Measurements from ENCODE around the gene ULBP1.
A peak's percentile ranks its signal among the peaks of the same experiment; 100 is the strongest.
"Not testable (repeated sequence)": the region's sequence is repeated elsewhere in the genome, so short reads cannot be mapped to it uniquely, and the experiment has no call there.

The ULBP1 gene

DNA sequence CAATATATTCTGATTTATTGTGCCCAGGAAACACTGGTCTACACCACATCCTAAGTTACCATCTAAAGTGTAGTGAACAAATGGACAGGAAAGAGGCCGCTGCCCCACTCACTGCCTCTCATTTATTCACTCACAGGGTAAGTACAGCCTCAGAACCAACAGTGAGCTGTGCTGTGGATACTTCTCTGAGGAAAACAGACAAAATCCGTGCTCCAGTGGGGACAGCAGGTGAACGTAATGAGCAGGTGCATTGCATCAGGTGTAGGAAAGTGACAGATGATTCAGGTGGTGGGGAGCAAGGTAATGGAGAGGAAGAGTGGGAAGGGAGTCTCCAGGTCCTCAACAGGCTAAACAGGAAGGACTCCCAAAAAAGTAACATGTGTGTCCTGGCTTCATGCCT, 30.3 kb upstream of the ULBP1 start:
- no peak for DNase-seq

DNA sequence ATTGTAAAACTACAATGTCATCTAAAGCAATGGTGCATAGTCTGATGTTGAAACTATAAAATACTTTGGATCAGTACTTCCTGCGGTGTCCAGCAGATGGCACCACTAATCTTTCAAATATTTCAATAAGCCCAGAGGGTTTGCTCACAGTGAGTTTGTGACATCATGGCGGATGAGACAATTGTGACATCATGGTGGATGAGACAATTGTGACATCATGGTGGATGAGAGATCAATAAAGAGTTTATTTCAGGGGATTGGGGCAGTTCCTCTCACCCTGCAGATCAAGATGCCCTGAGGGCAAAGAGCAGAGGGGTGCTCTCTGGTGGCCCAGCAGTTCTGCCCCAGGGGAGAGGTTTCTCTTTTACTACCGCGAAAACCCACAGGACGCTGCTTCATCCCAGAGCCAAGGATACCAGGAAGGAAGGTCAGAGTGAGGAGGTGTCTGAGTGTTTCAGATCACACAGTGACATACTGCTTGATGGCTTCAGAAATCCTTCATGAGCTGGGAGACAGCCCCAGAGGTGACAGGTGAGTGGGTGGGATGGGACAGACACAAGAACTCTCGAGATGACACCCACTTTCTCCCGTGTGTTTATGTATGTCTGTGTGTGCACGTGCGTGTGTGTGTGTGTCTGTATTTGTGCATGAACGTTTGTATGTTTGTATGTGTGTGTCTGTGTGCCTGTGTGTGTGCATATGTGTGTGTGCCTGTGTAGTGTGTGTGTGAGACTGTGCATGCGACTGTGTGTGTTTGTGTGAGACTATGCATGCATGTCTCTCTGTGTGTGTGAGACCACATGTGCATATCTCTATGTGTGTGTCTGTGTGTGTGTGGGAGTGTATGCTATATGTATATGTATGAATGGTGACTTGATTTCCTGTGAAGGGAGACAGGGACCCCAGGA, 29.2 kb upstream of the ULBP1 start:
- peak; percentile 94 for DNase-seq

DNA sequence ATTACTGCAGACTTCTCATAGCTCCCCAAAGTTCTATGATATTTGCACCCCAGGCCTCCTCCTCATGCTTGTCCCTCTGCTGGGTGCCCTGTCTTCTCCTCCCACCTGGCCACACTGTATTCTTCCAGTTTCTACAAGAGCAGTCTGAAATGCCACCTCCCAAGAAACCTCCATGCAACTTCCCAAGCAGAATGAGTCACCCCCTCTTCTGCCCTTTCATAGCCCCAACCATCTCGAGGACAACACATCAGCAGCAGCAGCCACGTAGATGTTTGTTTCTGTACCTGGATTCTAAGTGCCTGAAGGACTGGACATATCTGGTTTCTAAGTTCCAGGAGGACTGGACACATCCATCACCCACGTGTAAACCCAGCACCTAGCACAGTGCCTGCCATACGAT, 28.5 kb upstream of the ULBP1 start:
- no peak for DNase-seq

DNA sequence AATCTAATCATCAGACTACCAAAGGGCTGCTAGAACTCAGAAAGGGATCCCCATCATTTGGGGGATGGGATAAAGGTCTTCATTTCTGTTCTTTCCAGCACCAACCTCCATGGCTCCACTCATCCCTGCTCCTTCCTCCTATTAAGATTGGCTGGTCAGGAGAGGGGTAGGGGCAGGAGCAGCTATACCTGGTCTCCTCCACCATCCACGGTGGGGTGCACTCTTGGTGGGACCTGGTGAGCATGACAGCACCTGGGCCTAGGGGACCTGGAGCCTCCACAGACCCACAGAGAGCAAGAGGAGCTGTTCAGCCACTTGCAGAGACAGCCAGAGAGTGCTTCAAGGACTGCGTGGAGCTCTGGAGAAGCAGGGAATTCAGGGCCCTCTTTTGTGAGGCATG, 28.1 kb upstream of the ULBP1 start:
- no peak for DNase-seq

DNA sequence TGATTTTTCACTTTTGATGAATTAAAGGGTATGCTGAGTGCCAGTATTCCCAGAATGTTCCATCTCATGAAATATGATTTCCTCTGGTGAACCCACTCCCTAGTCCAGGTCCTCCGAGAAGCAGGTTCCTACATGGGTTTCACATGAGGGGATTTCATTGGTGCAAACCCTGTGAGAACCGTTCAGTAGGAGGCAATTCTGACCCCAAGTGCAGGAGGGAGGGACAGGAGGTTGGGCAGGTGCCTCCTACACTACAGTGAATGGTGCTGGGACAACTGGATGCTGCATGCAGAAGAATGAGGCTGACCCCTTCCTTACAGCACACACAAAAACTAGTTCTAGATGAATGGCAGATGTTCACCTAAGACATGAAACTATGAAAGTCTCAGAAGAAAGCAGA, 27.0 kb upstream of the ULBP1 start:
- DNase-seq, result no peak

DNA sequence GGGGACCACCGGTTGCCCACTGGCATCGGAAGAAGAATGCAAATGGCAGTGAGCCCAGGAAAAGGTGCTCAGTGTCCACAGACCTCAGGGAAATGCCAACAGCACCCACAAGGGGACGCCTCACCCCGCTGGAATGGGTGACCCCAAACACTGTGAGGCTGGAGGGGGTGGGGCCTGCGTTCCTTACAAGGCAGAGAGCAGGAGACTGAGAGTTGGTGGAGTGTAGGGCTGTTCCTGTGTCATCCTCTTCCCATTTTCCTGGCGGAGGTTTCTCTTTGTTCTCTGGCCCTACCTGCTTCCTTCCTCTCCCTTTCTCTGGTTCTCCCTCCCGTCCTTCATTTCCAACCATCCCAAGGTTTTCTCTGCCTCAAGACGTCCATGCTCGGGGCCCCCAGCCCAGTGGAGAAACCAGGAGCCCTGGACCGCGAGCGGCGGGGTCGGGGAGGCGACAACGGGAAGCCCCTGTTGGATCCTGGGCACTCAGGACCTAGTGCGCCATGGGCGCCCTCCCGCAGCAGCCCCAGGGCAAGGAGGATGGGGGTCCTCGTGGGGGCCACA, 25.7 kb upstream of the ULBP1 start:
- DNase-seq, result not testable (repeated sequence)

DNA sequence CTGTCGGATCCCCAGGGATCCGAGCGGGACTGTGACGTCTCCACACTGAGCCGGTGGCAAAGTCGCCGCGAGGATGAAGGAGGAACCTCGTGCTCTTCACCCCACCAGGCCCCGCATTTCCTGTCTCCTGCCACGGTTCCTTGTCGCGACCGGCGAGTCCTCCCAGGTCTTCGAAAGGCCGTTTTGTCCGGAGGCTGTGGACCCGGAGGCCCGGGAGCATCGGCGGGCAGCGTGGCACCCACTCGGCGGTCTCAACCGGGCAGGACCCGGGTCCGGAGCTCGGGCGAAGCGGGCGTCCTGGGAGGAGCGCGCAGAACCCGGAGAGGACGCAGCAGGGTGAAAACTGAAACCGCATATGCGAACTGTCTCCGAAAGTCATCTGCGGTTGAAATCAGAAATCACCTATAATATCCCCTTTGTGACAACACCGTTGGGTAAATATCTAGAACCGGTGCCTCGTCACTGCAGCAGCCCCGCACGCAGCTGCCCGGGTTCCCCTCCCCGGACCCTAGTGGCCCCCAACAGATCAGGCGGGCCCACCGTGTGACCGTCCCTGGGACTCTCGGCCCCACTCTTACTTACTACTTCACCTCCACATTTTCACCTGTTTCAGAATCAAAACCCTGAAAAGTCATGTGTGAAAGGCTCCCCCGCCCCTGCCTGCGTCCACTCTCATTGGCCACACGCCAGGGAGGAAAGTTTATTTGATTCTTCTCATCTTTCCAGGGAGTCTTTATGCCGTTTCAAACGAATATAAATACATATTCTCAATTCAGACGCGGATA, 25.0 kb upstream of the ULBP1 start:
- peak; percentile 57 for DNase-seq

DNA sequence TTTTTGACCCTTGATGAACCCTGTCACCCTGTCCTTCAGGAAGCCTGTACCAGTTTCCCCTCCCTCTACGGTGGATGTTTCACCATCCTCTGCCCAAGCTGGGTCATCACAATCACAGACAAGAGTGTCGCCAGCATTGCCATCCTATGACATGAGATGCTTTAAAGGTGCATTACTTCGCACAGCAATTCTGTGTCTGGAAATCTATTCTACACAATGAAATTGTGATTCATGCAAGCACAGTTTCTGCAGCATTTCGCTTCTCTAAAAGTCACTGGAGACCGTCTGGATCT, 24.4 kb upstream of the ULBP1 start:
- DNase-seq, result peak; percentile 54

DNA sequence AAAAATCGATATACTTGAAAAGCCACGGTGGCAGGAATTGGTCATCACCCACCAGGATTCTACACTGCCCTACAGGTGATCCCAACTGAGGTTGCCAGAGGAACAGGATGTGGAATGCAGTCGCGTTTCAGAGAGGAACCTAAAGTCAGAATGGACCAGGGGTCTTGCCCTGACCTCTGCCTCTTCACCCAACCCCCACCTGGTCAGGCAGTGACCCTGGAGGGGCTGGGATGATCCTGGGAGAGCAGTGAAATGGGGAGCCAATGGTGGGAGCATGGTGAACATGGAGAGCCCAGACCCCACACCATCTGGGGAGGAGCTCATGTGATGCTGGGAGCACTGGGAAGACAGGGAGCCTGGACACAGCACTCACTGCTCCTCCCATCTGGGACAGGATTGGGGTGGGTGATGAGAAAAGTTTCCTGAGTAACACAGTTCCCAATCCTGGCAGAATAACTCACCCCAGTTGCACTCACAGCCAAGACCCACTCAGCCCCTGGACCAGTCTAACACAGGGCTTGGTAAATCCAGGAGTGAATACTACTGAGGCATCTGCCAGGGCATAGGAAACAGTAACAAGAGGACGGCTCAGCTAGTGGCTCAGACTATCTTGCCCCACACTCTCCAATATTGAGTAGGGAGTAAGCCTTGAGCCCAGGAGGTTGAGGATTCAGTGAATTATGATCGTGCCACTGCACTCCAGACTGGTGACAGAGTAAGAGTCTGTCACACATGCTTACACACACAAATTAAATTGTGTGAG, 23.7 kb upstream of the ULBP1 start:
- DNase-seq, result no peak

DNA sequence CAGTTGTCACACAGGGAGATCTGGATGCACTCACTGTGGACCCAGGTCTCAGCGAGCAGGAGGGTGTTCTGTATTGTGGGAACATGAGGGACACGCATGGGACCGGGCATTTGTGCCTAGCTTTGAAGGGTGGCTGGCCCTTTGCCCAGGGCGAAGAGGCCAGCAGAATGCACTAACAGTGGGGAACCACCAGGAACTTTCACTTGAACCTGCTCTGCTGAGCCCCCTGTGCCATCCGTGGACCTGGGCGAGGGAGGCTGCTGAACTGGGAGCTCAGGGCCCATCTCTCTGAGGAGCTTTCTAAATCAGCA, 23.1 kb upstream of the ULBP1 start:
- peak; percentile 59 for DNase-seq

DNA sequence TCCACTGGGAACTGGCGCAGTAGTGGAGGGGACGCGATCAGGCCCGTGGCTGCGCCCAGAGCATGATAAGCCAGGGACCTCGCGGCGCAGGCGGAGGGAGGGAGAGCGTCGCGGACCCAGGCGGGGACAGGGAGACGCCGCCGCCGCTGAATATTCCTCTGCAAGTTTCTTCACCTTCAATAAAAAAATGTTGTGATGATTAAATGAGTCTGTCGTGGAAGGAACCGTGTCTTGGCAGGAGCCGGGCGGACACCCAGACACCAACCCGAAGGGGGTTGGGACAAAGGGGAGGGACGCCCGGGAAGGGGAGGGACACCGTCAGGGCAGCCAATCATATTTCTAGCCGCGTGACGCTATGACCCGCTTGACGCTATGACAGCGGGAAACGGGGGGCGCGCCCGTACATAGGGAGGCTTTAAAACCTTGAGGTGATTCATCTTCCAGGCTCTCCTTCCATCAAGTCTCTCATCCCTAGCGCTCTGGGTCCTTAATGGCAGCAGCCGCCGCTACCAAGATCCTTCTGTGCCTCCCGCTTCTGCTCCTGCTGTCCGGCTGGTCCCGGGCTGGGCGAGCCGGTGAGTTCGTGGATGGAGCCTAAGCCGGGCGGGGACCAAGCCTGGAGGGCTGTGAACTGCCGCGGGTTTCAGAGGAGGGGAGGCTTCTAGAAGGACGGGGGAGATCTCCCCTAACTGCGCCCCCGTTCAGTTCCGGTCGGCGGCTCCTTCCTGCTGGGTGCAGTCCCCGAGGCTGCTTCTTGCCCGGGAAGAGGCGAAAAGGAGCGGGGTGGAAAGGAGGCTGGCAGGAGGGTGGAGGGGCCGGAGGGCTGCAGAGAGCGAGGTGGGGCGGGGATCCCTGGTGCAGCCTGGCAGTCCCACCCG, 21.9 kb upstream of the ULBP1 start, which contains the start of gene ULBP2:
Gene ULBP2, plus strand, starts transcription at position 432 of the 878 bp plus-strand sequence. Its CDS starts 59 bp downstream, at position 491.
- DNase-seq, result peak; percentile 95

DNA sequence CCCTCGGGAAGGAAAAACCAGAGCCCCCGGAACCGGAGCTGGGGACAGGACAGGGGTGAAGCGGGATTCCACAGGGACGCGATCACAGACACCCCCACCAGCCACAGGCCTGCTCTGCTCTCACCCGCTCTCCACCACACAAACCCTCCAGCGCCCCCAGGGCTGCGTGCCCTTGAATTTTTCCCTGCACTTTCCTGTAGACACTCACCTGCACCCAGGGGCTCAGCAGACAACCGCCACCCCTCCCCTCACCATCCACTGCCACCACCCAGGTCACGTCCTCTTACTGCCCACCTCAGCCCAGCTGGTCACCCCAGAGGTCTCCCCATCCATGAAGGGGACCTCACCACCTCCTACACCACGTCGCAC, 21.3 kb upstream of the ULBP1 start:
- no peak for DNase-seq

DNA sequence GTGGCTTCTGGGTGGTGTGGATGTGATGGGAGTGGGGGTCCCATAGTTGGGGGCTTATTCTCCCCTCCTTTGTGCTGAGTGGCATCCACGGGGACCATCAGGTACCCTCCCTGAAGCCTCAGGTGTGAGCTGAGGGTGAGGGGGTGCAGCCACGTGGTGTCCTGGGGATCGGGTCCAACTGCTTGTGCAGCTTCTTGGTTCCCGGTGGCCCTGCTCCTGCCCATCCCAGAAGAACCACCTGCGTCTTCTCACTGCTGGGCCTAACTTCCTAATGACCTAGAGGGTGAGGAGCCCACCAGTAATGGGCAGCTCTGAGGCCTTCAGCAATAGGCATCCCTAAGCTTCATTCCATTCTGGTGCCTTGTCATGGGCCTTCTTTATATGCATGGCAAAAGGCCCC, 20.4 kb upstream of the ULBP1 start:
- not testable (repeated sequence) for DNase-seq

DNA sequence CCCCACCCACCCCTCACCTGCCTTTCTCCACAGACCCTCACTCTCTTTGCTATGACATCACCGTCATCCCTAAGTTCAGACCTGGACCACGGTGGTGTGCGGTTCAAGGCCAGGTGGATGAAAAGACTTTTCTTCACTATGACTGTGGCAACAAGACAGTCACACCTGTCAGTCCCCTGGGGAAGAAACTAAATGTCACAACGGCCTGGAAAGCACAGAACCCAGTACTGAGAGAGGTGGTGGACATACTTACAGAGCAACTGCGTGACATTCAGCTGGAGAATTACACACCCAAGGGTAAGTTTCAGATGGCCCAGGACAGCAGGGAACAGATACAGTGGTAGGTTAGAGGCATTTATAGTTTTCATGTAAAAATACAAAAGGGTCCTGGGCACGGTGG, 18.5 kb upstream of the ULBP1 start:
- DNase-seq, result not testable (repeated sequence)

DNA sequence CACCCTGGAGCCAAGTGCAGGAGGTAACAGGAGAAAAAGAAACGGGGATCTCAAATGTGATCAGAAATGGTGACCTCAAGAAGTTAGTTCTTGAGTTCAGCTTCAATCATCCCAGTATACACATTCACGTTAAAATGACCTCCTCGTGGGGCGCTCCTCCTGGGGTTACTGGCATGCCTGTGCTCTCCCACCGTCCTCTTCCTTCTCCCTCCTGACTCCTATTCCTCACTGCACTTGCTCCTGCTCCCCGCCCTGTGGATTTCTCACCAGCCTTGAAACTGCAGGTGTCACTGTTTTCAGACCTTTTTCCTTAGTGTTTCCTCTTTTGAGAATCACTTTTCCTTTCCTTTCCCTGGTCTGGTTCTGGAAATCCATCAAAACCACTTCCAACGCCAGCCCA, 17.1 kb upstream of the ULBP1 start:
- DNase-seq, result not testable (repeated sequence)

DNA sequence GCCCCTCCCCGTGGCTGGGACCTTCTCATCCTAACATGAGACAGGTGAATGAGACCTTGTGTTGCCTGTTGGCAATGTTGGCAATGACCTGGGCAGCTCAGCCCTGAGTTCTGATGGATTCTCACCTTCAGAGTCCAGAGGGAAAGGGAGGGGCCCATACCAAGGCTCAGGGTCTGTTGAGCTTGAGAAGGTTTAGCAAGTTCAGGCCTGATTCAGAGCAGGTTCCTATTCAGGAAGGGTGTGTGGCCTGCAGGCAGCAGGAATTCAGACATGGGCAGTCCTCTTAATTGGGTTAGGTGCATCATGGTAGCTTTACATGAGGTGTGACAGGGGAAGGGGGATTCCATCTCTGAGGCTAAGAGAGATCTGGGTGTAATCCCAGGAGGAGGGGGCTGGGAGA, 16.2 kb upstream of the ULBP1 start:
- DNase-seq, result not testable (repeated sequence)

DNA sequence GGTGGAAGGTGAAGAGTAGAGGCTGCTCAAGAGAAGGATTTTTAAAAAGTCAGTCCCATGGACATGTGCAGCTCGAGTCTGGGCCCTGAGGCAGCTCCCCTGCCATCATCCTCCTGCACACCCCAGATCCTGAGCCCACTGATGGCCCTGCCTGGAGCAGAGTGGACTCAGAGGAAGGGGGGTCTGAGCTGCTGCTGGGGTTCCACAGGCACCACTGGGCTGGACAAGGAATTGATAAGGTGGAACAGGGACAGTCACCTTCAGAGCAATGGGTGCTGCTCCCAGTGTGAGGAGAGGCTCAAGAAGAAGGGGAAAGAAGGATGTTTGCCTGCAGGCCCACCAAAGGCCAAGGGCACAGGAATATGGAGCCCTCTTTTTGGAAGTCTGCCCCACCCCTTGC, 15.7 kb upstream of the ULBP1 start:
- DNase-seq, result no peak

DNA sequence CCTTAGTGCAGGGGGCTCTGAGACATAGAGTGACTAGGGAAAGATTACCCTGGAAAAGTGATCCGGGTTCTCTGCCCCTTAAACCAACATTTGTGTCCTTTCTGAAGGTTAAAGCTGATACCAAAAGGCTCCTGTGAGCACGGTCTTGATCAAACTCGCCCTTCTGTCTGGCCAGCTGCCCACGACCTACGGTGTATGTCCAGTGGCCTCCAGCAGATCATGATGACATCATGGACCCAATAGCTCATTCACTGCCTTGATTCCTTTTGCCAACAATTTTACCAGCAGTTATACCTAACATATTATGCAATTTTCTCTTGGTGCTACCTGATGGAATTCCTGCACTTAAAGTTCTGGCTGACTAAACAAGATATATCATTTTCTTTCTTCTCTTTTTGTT, 15.1 kb upstream of the ULBP1 start:
- DNase-seq, result no peak

DNA sequence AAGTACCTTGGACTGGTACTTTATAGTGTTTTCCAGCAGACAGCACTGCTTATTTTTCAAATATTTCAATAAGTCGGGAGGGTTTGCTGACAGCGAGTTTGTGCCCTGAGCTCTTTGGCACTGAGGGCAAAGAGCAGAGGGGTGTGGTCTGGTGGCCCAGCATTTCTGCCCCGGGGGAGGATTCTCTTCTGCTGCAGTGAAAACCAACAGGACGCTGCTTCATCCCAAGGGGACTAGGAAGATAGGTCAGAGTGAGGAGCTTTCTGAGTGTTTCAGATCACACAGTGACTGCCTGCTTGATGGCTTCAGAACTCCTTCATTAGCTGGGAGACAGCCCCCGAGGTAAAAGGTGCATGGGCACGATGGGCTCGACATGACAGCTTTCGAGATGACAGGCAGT, 13.3 kb upstream of the ULBP1 start:
- DNase-seq, result peak; percentile 44

DNA sequence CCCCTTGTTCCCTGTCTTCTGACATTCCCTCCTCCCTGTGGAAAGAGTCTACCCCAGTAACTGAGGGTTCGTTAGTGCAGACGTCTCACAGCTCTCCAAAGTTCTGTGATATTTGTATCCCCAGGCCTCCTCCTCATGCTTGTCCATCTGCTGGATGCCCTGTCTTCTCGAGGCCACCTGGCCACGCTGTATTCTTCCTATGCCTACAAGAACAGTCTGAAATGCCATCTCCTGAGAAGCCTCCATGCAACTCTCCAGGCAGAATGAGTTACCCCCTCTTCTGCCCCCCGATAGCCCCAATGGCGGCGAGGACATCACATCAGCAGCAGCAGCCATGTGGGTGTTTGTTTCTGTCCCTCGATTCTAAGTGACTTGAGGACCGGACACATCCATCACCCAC, 12.6 kb upstream of the ULBP1 start:
- DNase-seq, result peak; percentile 4

DNA sequence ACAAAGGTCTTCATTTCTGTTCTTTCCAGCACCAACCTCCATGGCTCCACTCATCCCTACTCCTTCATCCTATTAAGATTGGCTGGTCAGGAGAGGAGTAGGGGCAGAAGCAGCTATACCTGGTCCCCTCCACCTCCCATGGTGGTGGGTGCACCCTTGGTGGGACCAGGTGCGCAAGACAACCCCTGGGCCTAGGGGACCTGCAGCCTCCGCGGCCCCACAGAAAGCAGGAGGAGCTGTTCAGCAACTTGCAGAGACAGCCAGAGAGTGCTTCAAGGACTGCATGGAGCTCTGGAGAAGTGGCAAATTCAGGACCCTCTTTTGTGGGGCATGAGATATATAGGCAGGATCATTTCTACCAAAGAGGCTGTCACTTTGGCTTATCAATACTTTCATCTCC, 12.1 kb upstream of the ULBP1 start:
- DNase-seq, result no peak

DNA sequence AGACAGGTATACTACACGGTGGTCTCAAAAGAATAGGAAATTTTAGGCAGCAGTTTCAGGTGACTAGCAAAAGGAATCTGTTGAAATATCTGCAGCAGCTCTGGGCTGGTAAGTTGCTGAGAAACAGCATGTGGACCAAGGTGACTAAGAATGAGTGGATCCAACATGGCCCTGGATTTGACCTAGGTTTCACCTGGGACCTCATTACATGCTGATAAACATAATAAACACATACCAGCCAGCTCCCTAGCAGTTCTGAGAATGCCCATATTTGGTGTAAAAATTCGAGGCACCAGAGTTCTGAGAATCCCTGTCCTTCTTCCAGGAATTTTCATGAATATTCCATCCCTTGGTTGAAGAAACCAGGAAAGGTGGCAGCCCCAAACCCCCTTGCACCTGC, 10.4 kb upstream of the ULBP1 start:
- DNase-seq, result not testable (repeated sequence)
